ENCODE results near the gene HPCAL1.

HPCAL1 gene

DNA sequence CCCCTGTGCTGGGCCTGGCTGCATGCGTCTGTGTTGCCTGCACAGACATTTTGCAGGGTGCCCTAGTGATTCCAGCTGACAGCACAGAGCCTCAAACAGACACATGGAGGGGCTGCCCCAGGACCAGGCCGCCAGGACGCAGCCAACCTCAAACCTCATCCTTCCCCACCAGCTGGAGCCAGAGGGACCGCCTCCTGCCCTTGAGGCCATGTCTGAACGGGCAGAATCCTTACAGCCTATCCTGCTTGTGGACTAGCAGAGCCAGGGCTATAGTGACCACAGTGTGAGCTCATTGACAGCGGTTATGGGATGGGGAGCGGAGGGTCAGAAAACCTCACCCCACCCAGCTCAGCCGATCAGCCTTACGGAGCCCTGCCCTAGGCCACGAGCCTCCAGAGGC is 123.0 kb downstream of the HPCAL1 start:
- no peak for DNase-seq (ENCODE audit: low read depth)

DNA sequence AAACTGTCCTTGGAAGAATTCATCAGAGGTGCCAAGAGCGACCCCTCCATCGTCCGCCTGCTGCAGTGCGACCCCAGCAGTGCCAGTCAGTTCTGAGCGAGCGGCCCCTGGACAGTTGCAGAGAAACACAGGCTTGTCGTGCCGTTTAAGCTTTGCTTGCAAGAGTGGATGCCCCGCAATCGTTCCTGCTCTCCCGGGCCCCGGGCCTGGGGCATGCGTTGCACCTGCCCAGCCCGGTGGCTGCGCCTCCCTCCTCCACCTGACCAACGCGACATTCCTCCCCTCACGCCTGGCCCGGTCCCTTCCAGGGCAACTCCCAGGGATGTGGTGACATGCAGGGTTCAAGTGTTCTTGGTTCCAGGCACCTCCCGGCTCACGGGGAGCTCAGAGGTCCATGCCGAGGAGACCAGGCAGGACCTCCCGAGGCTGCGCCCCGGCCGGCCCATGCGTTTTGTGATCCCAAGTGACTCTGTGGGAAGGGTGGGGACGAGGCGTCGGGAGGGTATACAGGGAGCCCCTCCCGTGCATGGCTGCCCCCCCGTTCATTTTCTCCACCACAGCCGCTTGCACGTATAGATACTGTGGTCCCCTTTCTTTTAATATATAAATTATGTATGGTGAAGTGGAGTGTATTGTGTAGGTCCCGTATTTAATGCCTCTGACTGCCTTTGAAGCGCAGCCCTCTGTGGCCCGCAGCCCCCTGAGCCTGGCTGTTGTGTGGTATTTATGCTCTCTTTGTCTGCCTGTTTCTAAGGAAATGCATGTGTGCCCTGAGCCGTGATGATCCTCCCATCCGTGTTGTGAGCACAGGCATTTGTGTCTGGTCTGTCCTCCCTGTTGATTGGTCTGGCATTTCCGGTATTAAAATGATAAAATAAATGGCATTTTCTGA is 124.3 kb downstream of the HPCAL1 start:
- DNase-seq (ENCODE audit: low read depth) = no peak

DNA sequence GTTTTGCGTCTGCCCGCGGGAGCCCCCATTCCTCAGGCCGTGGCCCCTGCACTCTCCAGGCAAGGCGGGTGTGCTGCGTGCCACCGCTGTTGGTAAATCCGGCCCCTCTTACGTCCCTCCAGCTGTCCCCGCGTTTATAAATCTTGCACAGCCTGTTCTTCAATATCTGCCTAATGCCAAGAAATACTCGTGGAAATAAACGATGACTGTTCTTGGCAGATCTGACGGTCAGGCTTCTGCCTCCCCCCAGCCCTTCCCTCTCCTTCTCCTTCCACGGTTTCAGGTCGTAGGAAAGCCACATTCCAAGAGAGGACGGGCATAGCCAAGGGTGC is 124.9 kb downstream of the HPCAL1 start:
- DNase-seq (ENCODE audit: low read depth) = peak; percentile 22

DNA sequence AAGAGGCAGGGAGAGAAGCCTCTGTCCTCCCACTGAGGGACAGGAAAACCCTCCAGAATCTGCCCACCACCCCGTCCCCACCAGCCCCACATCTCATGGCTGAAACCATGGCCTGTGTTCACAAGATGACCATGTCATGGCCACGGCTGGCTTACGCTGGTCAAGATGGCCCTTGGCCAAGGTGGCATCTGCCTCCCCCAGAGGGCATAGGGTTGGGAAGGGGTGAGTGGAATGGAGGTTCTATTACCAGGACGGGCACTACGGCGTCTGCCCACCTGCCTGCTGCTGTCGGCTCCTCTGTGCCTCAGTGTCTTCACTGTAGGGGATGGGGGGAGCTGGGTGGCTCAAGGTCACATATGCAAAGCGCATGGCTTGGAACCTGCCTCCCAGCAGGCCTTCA is 125.7 kb downstream of the HPCAL1 start:
- no peak for DNase-seq (ENCODE audit: low read depth)

DNA sequence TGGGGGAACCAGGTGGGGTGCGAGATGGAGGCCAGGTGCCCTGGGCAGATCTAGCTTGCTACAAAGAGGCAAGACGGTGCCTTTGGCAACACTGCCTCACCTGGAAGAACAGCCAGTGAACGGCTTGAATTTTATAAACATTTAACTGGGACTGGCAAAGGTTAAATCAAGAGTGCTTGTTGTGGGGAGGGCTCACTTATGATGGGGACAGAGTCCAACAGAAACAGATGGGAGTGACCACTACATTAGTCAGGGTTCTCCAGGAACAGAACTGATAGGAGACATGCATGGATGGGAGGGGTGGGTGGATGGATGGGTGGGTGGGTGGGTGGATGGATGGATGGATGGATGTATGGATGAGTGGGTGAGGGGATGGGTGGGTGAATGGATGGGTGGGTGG is 126.2 kb downstream of the HPCAL1 start:
- DNase-seq (ENCODE audit: low read depth) = no peak

DNA sequence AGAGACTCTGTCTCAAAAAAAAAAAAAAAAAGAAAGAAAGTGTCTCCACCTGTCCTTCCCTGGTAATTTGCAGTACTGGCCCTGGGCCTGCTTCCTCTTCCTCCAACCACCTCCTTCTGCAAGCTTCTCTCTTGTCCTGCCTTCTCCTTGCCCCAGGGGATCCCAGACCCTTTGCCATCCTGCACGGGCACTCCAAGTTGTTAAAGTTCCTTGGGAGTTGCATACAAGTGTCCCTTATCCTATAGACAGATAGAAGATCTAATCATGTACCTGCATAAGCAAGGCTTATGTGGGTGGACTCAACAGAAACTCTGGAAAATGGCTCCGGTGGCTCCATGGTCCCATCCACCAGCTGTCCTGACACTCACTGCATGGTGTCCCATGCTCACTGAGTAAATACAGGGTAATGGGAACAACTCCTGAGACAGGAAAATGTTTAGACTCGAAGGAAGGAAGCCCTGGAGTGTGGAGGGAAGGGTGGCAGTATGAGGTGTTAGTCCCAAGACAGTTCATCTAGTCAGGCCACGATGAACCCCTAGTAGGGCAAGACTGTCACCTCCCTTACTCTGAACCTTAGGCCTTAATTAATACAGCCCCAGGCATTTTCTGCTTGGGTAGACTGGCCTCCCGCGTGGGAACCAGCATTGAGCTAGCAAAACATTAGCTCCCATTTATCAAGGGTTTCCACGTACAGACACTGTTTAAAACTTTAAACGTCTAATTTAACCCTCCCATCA is 128.3 kb downstream of the HPCAL1 start:
- no peak for DNase-seq (ENCODE audit: low read depth)

DNA sequence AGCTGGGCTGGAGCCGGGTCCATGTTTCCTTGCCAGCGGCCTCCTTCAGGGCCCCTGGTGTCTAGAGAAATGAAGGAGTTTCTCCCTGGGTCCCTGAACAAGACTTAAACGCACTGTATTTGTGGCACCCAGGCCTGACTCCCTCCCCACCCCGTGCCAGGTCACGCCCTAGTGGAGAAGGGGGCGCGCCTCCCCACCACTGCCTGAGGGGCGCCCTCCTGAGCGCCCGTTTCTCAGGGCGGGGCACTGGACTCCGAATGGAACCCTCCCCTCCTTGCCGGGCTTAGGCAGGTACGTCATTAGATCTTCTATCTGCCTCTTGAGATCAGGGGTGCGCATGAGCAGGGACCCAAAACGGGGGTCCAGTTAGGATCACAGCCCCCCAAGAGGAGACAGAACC is 129.1 kb downstream of the HPCAL1 start:
- DNase-seq (ENCODE audit: low read depth) = no peak

DNA sequence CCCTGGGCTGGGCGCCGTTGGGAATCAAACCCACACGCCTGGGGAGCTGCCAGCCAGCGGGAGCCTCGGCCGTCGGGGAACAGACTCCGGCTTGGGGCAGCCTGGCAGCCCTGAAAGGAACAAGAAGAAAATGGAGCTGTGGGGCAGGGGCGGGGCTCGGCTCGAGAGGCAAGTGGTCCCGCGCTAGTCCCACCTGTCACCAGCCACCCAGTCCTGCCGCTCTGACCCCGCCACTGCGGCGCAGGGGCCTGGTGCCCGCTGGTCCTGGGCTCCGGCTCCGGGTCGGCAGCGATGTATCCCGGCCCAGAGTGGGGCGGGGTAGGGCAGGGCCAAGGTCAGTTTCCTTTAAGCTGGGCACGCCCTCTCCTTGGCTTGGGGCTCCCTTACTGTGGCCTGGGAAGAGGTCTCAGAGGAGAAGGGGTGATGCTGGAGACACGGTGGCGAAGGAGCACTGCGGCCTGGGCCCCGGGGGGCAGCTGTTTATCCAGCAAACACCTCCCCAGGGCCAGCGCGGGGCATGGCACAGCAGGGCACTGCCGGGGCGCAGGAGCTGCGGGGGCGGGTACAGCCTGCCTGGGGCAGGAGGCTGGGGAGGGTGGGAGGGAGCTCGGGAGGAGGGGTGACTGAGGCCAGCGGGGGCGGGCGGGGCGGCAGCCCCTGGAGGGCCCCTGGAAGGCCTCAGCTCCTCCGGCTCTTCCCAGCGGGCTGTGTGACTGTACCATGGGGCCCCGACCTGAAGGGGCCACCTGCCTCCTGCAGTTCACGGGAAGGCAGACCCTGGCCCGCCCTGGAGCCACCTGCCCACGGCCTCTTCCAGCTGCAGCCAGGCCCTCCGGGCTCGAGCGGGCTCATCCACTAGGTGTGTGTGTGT is 129.8 kb downstream of the HPCAL1 start:
- DNase-seq (ENCODE audit: low read depth) = no peak

DNA sequence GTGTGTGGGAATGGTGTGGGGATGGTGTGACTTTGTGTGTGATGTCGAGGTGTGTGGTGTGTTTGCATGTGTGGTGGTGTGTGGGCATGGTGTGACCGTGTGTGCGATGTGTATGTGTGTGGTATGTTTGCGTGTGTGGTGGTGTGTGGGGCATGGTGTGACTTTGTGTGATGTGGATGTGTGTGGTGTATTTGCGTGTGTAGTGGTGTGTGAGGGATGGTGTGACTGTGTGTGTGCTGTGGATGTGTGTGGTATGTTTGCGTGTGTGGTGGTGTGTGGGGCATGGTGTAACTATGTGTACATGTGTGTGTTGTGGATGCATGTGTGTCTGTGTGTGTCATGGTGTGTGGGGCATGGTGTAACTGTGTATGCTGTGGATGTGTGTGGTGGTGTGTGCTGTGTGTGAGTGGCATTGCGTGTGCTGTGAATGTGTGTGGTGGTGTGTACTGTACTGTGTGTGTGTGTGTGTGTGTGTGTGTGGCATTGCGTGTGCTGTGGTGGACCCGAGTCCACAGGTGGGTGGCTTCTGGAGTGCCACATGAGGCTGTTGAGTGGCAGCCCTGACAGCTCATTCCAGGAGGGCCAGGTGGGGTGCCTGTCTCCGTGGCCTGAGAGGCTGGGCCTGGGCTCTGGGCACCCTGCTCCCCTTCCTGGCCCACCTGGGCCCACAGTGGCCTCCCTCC is 130.7 kb downstream of the HPCAL1 start:
- no peak for DNase-seq (ENCODE audit: low read depth)

DNA sequence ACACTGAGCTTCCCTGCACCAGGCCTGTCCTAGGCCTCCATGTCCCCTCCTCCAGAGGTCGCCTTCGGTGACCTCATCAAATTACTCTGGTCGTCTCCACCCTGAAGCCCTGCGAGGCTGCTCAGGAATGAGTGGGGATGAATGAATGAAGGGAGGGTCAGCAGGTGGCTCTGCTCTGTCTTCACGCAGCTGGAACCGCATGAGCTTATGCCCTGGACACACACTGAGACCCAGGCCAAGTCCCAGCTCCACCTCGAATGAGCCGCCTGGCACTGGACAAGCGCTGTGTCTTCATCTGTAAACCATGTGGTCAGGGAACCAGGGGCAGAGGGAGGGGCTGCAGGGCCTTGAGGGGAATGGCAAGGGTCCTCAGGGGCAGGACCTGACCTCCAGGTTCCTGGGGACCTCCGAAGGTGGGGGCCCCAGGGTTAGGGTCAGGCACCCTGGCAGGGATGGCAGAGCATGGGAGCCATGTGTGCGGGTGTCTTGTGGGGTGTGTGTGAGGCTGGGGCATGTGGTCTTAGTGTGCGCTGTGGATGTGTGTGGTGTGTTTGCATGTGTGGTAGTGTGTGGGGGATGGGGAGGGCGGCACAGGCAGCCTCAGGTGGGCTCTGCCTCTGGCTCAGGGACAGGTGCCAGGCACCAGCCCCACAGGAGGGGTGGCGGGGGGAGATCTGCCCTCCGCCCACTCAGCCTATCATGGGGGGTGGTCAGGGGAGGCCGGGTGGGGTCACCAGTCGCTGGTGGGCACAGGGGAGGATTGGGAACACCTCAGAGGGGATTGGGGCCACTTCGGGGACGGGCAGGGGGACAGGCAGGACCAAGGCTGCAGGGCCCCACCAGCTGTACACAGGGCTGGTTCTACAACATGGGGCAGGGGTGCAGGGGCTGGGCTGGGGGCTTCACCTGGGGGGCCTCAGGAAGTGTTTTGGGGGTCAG is 131.5 kb downstream of the HPCAL1 start:
- no peak for DNase-seq (ENCODE audit: low read depth)

DNA sequence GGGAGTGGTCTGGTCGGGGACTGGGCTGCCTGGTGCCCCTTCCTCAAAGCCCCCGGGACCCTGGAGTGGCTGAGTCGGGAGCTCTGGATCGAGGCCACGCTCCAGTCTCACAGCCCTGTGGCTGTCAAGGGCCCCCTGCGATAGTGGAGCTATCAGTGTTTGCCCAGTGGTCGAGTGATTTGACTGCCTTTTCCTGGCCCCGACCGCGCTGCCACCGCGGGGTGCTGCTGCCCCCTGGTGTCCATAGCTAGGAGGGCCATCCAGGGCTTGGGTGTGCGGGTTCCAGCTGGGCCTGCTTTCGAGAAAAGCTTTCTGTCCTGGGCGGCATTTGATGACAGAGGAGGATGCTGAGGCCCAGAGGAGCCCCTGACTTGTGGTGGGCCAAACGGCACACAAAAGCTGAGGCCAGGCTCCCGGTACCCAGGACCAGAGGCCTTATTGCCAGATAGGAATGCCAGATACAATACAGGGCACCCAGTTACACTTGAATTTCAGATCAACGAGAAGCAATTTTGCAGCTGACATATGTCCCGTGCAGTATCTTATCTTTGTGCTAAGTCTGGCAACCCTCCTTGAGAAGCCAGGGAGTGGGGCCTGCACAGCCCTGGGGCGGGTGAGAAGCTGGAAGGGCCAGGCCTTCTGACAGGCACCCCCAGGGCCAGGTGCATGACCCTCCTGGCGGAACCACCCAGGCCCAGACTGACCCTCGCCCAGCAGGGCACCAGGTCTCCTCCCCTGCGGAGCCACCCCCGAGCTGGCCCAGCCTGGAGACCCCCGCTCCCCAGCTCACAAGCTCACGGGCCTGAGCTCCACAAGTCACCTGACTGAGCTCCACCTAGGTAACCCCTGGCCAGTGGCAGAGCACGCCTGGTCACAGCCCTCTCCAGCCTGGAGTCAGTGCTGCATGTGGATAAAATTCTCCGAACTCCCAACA is 132.4 kb downstream of the HPCAL1 start:
- peak; percentile 38 for DNase-seq (ENCODE audit: low read depth)

DNA sequence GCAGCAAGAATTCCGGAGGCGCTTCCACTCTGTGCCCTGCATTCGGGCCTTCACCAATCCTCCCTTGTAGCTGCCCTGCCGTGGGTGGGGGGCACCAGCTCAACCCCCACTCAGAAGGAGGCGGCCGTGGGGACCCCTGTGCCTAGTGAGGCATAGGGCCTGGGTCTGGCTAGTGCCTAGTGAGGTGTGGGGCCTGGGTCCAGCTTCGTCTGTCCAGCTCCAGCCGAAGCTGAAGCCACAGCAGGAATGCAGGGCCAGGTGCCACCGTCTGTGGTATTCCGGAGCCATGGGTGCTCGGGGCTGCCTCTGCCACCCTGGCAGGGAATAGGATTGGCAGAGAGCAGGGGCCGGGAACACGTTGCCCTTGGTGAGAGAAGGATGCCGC is 133.1 kb downstream of the HPCAL1 start:
- no peak for DNase-seq (ENCODE audit: low read depth)

DNA sequence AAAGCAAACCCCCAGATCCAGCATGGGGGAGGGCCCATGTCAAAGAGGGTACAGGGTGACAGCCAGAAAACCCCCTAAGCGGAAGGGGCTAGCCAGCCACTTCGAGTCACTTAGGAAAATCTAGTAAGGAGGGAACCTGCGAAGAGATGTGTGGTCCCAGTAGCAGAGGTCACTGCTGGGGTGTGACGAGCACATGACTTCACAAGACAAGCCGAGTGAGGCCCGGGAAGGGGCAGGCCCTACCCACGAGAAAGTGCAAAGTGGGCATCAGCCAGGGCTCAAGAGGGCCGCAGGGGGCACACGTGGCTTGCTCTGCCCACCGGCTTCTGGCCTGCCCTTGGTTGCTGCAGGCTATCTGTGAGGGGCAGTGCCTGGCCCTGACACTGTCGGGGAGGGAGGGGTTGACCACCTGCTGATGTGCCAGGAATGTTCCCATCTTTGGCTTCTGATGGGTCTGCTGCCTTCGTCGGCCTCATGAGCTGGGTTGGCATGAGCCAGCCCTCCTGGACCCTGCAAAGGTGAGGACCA is 133.9 kb downstream of the HPCAL1 start:
- DNase-seq (ENCODE audit: low read depth) = no peak

DNA sequence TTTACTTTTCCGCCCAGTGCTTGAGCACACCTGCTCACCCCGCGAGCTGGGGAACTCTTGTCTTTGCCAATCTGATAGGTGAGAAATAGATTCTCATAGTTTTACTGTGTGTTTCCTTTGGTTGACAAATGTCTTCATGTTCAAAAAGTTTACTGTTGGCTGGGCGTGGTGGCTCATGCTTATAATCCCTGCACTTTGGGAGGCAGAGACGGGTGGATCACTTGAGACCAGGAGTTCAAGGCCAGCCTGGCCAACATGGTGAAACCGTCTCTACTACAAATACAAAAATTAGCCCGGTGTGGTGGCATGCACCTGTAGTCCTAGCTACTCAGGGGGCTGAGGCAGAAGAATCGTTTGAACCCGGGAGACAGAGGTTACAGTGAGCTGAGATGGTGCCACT is 135.1 kb downstream of the HPCAL1 start:
- DNase-seq (ENCODE audit: low read depth) = no peak

DNA sequence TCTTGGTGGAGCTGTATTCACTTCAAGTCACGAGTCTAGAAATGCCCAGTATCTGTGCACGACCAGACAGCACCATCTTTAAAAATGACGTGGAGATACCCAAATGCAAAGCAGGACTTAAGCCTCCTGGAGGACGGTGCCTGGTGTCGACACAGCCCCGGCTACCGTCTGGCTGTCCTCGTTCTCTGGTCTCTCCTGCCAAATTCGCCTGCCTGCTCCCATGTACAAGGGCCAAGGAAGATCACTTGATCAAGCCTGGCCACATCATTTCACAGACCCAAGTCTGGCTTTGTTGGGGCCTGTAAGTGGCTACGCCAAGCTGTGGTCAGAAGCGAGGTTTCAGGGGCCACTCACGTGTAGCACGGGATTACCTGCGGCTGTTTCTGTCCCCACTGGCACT is 136.0 kb downstream of the HPCAL1 start:
- no peak for DNase-seq (ENCODE audit: low read depth)

DNA sequence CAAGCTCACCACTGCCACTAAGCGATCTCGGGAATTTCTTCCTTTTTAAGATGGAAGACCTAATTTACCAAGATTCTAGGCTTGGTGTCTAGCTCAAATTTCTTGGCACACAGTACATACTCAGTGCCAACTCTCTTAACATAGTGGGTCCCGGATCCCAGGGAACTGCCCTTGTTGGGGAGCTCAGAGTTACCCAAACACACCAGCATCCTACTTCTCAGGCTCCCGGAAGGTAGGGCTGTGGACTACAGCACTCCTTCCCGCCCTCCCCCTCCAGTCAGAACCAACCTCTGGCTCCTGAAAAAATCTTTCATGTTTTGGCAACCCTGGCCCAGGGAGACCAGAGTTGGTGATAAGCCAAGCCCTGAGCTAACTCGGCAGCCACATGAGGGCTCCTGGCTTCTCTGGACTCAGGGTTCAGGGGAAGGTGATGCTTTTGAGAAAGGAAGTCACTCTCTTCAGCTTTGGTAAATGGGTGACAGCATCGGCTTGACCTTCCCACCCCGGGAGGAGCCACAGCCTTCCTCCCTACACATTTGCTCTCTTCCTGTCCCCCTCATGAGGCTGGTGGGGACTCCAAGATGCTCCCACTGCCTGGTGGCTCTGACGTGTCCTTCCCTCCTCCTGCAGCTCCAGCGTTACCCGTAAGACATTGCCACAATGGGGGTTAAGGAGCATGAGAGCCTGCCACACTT is 136.6 kb downstream of the HPCAL1 start:
- DNase-seq (ENCODE audit: low read depth) = no peak

DNA sequence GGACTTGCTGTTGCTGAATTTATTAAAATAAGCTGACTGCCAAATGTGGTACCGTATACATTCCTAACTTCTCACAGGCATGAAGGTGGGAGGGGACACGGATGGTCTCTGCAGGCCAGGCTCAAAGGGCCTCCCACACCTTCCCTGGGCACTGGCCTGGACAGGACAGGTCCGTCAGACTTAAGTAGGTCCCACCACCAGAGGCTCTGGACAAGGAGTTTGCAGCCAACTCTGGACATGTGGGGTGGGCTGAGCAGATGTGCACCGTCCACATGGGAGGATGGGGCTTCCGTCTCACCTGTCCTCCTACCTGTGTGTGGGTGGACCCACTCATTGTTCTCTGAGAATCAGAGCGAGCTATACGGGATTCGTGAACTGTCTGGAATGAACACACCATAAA is 137.3 kb downstream of the HPCAL1 start:
- no peak for DNase-seq (ENCODE audit: low read depth)

DNA sequence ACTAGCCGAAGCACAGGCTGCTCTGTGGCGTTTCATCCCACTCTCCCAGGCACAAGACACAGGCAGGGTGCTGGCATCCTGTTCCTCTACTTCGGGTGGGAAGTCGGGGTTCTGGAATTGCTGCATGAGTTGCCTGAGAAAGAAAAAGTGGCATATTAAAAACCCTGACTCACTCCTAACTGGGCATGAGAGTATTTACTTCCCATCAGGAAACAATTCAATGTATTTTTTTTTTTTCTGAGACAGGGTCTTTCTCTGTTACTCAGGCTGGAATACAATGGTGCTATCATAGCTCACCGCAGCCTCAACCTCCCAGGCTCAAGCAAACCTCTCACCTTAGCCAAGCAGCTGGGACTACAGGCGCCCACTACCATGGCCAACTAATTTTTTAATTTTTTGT is 138.0 kb downstream of the HPCAL1 start:
- no peak for DNase-seq (ENCODE audit: low read depth)

DNA sequence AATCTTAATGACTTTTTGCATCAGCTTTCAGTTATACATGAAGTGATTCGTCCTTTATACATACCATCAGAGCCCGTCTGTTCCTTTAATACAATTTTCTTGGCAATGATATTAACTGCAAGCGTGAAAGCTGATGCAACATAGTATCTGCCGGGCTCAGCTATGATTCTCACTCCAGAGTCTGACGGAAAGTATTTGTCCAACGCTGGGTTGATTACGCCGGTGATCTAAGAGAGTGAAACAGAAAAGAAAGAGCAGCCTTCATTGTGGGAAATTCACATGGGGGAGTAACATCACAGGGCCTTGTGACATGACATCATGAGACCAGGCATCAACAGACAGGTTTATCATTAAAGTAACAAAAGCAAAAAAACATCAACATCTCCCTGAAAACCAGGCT is 139.2 kb downstream of the HPCAL1 start:
- DNase-seq (ENCODE audit: low read depth) = no peak

All from fibroblast of gingiva (primary cell).